CD4-positive, alpha-beta T cell (primary cell): ENCODE results near the gene AHCYL2. TPM values are rescaled to one million over a fixed set of nuclear protein-coding genes. Genes with fewer than 3 reads are reported as not detected.
"Not testable (repeated sequence)": the region's sequence is repeated elsewhere in the genome, so short reads cannot be mapped to it uniquely, and the experiment has no call there.

Experiments used
- ATAC-seq: fragments of 200-7000 bp; cut with Tn5 transposase; one replicate; pipeline ENCODE4 v1.10.0; 2022; ENCODE audit warnings: mild to moderate bottlenecking; ENCODE audit not compliant: poor library complexity
- CTCF ChIA-PET: fragments of 350-600 bp; sonication (Branson Sonifier 250); formaldehyde crosslinking; loops from one replicate; lab custom pipeline; 2021; ENCODE audit warnings: antibody characterized with exemption, inconsistent platforms; lab: Charles Lee
- POLR2A ChIA-PET: fragments of 350-600 bp; sonication (Branson Sonifier 250); formaldehyde crosslinking; loops from one replicate; lab custom pipeline; 2021; ENCODE audit warnings: antibody characterized with exemption, inconsistent platforms; lab: Charles Lee
- DNase-seq, 14 experiments: peaks; one replicate each; pipeline ENCODE4 v3.0.0-alpha.2; 2013 to 2020; ENCODE audit warnings: mixed read lengths in 2 of 14
- H3K27ac ChIP-seq, 2 donors: one replicate each; pipeline versions ENCODE4 v1.5.1 to v1.7.0; 2013; ENCODE audit warnings: low read length in 2 of 2, low read depth in 1 of 2, mild to moderate bottlenecking in 1 of 2
- H3K27me3 ChIP-seq, 2 experiments: 1 replicate in 1 of 2; 2 replicates in 1 of 2; pipeline versions ENCODE4 v1.6.1 to v1.7.0; 2013; ENCODE audit warnings: low read length in 2 of 2, control low read depth in 1 of 2, mild to moderate bottlenecking in 1 of 2, moderate library complexity in 1 of 2; ENCODE audit not compliant: insufficient read depth in 2 of 2, control insufficient read depth in 1 of 2
- H3K36me3 ChIP-seq: one replicate; pipeline ENCODE4 v1.6.1; 2013; ENCODE audit warnings: low read length, control low read depth; ENCODE audit not compliant: insufficient read depth
- H3K4me1 ChIP-seq: one replicate; pipeline ENCODE4 v1.6.1; 2013; ENCODE audit warnings: low read length, control low read depth; ENCODE audit not compliant: insufficient read depth
- H3K4me3 ChIP-seq: one replicate; pipeline ENCODE4 v1.5.1; 2013; ENCODE audit warnings: mild to moderate bottlenecking, low read length, moderate library complexity
- H3K9me3 ChIP-seq, 2 experiments: 1 replicate in 1 of 2; 2 replicates in 1 of 2; pipeline versions ENCODE4 v1.6.1 to v1.7.0; 2013; ENCODE audit warnings: low read length in 2 of 2, mild to moderate bottlenecking in 2 of 2, control low read depth in 1 of 2, moderate library complexity in 1 of 2; ENCODE audit not compliant: control insufficient read depth in 1 of 2, insufficient read depth in 1 of 2
- H3K27ac Mint-ChIP-seq: one replicate; pipeline ENCODE4 v1.8.0; 2020; ENCODE audit warnings: mixed read lengths
- H3K27me3 Mint-ChIP-seq: one replicate; pipeline ENCODE4 v1.8.0; 2021; ENCODE audit warnings: mixed read lengths
- H3K36me3 Mint-ChIP-seq: one replicate; pipeline ENCODE4 v1.8.0; 2021; ENCODE audit warnings: low read depth, mixed read lengths
- H3K4me1 Mint-ChIP-seq: one replicate; pipeline ENCODE4 v1.8.0; 2021; ENCODE audit warnings: low read depth, mixed read lengths
- H3K4me3 Mint-ChIP-seq: one replicate; pipeline ENCODE4 v1.8.0; 2020; ENCODE audit warnings: mild to moderate bottlenecking, mixed read lengths
- H3K9me3 Mint-ChIP-seq: one replicate; pipeline ENCODE4 v1.8.0; 2020; ENCODE audit warnings: mixed read lengths
- CTCF ChIP-seq: fragments of 200-600 bp; IDR thresholded peaks from one replicate; pipeline ENCODE4 v1.8.0; 2022; ENCODE audit warnings: antibody characterized with exemption, mild to moderate bottlenecking
- intact Hi-C, 2 experiments: fragments of 100-400 bp; cut with DNase I in 1 of 2; cut with micrococcal nuclease in 1 of 2; formaldehyde crosslinking; loops; one replicate each; pipeline versions ENCODE4 v1.15.1 to v1.9.0; 2023 to 2025; cut with DNase I, micrococcal nuclease
- total RNA-seq, 174 experiments: library from RNA in 2 of 174; stranded (reverse) in 2 of 174; gene quantifications; one replicate each; pipeline ENCODE4 v1.2.3 and lab custom pipeline; 2021 to 2026

Gene AHCYL2
- total RNA-seq, 2 experiments from 2014 or later, result 5.8 to 6.0 TPM

- no peaks in the 10 kb centered on the region for H3K36me3 Mint-ChIP-seq
- ChIA-PET CTCF (no interaction called here), POLR2A (no interaction called here)
- no peak overlapping the region for H3K4me3 Mint-ChIP-seq
- Histone ChIP-seq H3K9me3 (no peaks in the 10 kb centered on the region), H3K4me3 (no peak overlapping the region), H3K4me1 (peaks cover 3% of the 10 kb centered on the region), H3K36me3 (no peaks in the 10 kb centered on the region), H3K27ac (no peak overlapping the region), H3K27me3 (peaks cover 11 to 22% of the 10 kb centered on the region in 2 experiments)
- peaks cover 5% of the 10 kb centered on the region for H3K4me1 Mint-ChIP-seq
- TF ChIP-seq CTCF, result no peak
- intact Hi-C loops, result loop anchor here in 1 of 2 experiments (2.0 to 10.0 kb wide), 2 partner anchors 13 to 575 kb away; partner anchors contain the start of gene ATP6V1F
- DNase-seq (no peak), ATAC-seq (no peak)
- H3K27me3 Mint-ChIP-seq, result peaks cover 22% of the 10 kb centered on the region
- no peaks in the 10 kb centered on the region for H3K9me3 Mint-ChIP-seq
- H3K27ac Mint-ChIP-seq, result no peak overlapping the region
These were observed 215.3 kb downstream of the AHCYL2 start for GRCh38 chr7:129439963-129440625.

- ChIA-PET CTCF (no interaction called here), POLR2A (interaction anchor here (1.5 kb wide), 1 partner anchor 9 kb away, joined by 7 read pairs; the partner anchor contains the start of gene STRIP2)
- no peak for ATAC-seq
- no peaks in the 10 kb centered on the region for H3K4me1 ChIP-seq
- TF ChIP-seq CTCF, result no peak
- no peaks in the 10 kb centered on the region for H3K36me3 Mint-ChIP-seq
- no peak overlapping the region for H3K27ac Mint-ChIP-seq
- no peaks in the 10 kb centered on the region for H3K27me3 ChIP-seq
- H3K4me3 ChIP-seq, result no peak overlapping the region
- no peak for DNase-seq
- no peaks in the 10 kb centered on the region for H3K9me3 Mint-ChIP-seq
- H3K9me3 ChIP-seq, result peaks cover 0 to 2% of the 10 kb centered on the region in 2 experiments
- H3K4me1 Mint-ChIP-seq, result no peaks in the 10 kb centered on the region
- H3K27me3 Mint-ChIP-seq, result peaks cover 5% of the 10 kb centered on the region
- intact Hi-C loops, result no loop called here
- no peak overlapping the region for H3K4me3 Mint-ChIP-seq
- H3K27ac ChIP-seq, result no peak overlapping the region
- no peaks in the 10 kb centered on the region for H3K36me3 ChIP-seq
These were observed 218.8 kb downstream of the AHCYL2 start for GRCh38 chr7:129443612-129444011.

GRCh38 chr7:129444776-129445175 lies 219.9 kb downstream of the AHCYL2 start:
- DNase-seq, H3K9me3 Mint-ChIP-seq, H3K27ac Mint-ChIP-seq, H3K4me3 Mint-ChIP-seq, H3K27me3 ChIP-seq, H3K9me3 ChIP-seq, POLR2A ChIA-PET, H3K36me3 ChIP-seq, intact Hi-C loops, H3K27ac ChIP-seq, H3K27me3 Mint-ChIP-seq, H3K4me3 ChIP-seq, CTCF ChIA-PET, H3K4me1 ChIP-seq, ATAC-seq, H3K36me3 Mint-ChIP-seq, H3K4me1 Mint-ChIP-seq: not testable (repeated sequence)

GRCh38 chr7:129446925-129447324 lies 222.1 kb downstream of the AHCYL2 start:
- H3K9me3 ChIP-seq, H3K4me3 Mint-ChIP-seq, ATAC-seq, H3K4me1 ChIP-seq, H3K4me3 ChIP-seq, H3K27me3 ChIP-seq, H3K27ac ChIP-seq, H3K4me1 Mint-ChIP-seq, H3K9me3 Mint-ChIP-seq, H3K27ac Mint-ChIP-seq, H3K36me3 Mint-ChIP-seq, POLR2A ChIA-PET, CTCF ChIA-PET, DNase-seq, intact Hi-C loops, H3K36me3 ChIP-seq, H3K27me3 Mint-ChIP-seq: not testable (repeated sequence)

GRCh38 chr7:129447445-129447844 lies 222.6 kb downstream of the AHCYL2 start:
- H3K36me3 ChIP-seq, H3K27ac ChIP-seq, H3K36me3 Mint-ChIP-seq, H3K4me1 ChIP-seq, H3K27ac Mint-ChIP-seq, CTCF ChIA-PET, H3K9me3 ChIP-seq, H3K4me3 Mint-ChIP-seq, POLR2A ChIA-PET, H3K27me3 ChIP-seq, H3K4me3 ChIP-seq, DNase-seq, H3K4me1 Mint-ChIP-seq, ATAC-seq, H3K9me3 Mint-ChIP-seq, intact Hi-C loops, H3K27me3 Mint-ChIP-seq: not testable (repeated sequence)

- H3K9me3 Mint-ChIP-seq, H3K27me3 Mint-ChIP-seq, H3K27ac ChIP-seq, H3K9me3 ChIP-seq, H3K27ac Mint-ChIP-seq, H3K36me3 Mint-ChIP-seq, POLR2A ChIA-PET, H3K27me3 ChIP-seq, H3K4me3 Mint-ChIP-seq, H3K4me1 Mint-ChIP-seq, intact Hi-C loops, H3K4me1 ChIP-seq, DNase-seq, H3K4me3 ChIP-seq, ATAC-seq, H3K36me3 ChIP-seq: not testable (repeated sequence)
- CTCF ChIA-PET, result interaction anchor here (1.0 kb wide), 1 partner anchor 17 kb away, joined by 3 read pairs; no protein-coding TSS in a partner anchor
These were observed 223.8 kb downstream of the AHCYL2 start for GRCh38 chr7:129448608-129449007.
